Endothelial cell of umbilical vein (primary cell): ENCODE measurements around the gene C16orf74. TPM values are rescaled to one million over a fixed set of nuclear protein-coding genes. Genes with fewer than 3 reads are reported as not detected.

Experiments used
- BruUV-seq: library from RNA; stranded (reverse); fragments of 400-500 nt; replicated peaks from 2 replicates; lab custom pipeline; 2021; lab: Mats Ljungman, UMichigan
- CTCF ChIA-PET: fragments of 300-600, 350-600 bp; sonication (Branson Sonifier 250); formaldehyde crosslinking; loops from one replicate; lab custom pipeline; 2021; ENCODE audit warnings: antibody characterized with exemption, inconsistent platforms; lab: Charles Lee
- POLR2A ChIA-PET: fragments of 300-600, 350-600 bp; sonication (Branson Sonifier 250); formaldehyde crosslinking; loops from one replicate; lab custom pipeline; 2021; ENCODE audit warnings: antibody characterized with exemption, inconsistent platforms; lab: Charles Lee
- DNase-seq: peaks from one replicate; pipeline ENCODE4 v3.0.0-alpha.2; 2011; ENCODE audit warnings: low read depth, low spot score
- FAIRE-seq: peaks from 2 replicates; lab custom pipeline; 2011; peaks lifted over from hg19 to GRCh38; lab: Jason Lieb, UNC
- H2AFZ ChIP-seq: 2 replicates; pipeline ENCODE4 v1.6.0; 2012; ENCODE audit warnings: low read depth, low read length, control low read depth, inconsistent platforms
- H3K27ac ChIP-seq: 2 replicates; pipeline ENCODE4 v1.5.1; 2011; ENCODE audit warnings: low read depth, mild to moderate bottlenecking, control low read depth, low read length, moderate library complexity; ENCODE audit not compliant: insufficient read depth
- H3K27me3 ChIP-seq, 2 experiments: 2 replicates each; pipeline versions ENCODE4 v1.6.0 to v1.6.1; 2011; ENCODE audit warnings: low read length in 2 of 2, mixed read lengths in 1 of 2; ENCODE audit not compliant: control insufficient read depth in 2 of 2, insufficient read depth in 2 of 2
- H3K36me3 ChIP-seq, 2 experiments: 2 replicates in 1 of 2; 3 replicates in 1 of 2; pipeline ENCODE4 v1.5.1; 2011; ENCODE audit warnings: low read length in 2 of 2, mild to moderate bottlenecking in 1 of 2, moderate library complexity in 1 of 2; ENCODE audit not compliant: control insufficient read depth in 2 of 2, insufficient read depth in 2 of 2; ENCODE audit errors: extremely low read depth in 1 of 2
- H3K4me1 ChIP-seq: 3 replicates; pipeline ENCODE4 v1.5.1; 2011; ENCODE audit warnings: mild to moderate bottlenecking, low read length; ENCODE audit not compliant: control insufficient read depth, insufficient read depth; ENCODE audit errors: extremely low read depth
- H3K4me2 ChIP-seq: 2 replicates; pipeline ENCODE4 v1.6.1; 2011; ENCODE audit warnings: low read length, control low read depth, mixed read lengths; ENCODE audit not compliant: insufficient read depth
- H3K4me3 ChIP-seq, 3 experiments: fragments of 200-600 bp in 1 of 3; sonication (generic), shearing (Covaris generic) in 1 of 3; replicated peaks in 1 of 3; 2 replicates each; pipeline ENCODE4 v1.5.1; 2011 to 2016; ENCODE audit warnings: control low read depth in 3 of 3, low read length in 3 of 3, mild to moderate bottlenecking in 2 of 3, inconsistent platforms in 1 of 3, low read depth in 1 of 3, moderate library complexity in 1 of 3; ENCODE audit not compliant: insufficient read depth in 1 of 3
- H3K79me2 ChIP-seq: 2 replicates; pipeline ENCODE4 v1.6.0; 2012; ENCODE audit warnings: low read length, inconsistent platforms; ENCODE audit not compliant: control insufficient read depth, insufficient read depth
- H3K9ac ChIP-seq: replicated peaks from 2 replicates; pipeline ENCODE3; 2011; ENCODE audit warnings: low read length, control low read depth; ENCODE audit not compliant: insufficient read depth; ENCODE audit errors: extremely low read depth
- H3K9me1 ChIP-seq: replicated peaks from 3 replicates; pipeline ENCODE4 v1.6.0; 2011; ENCODE audit warnings: mild to moderate bottlenecking, low read length; ENCODE audit not compliant: control insufficient read depth, insufficient read depth; ENCODE audit errors: extremely low read depth
- H3K9me3 ChIP-seq: replicated peaks from 2 replicates; pipeline ENCODE4 v1.5.1; 2012; ENCODE audit warnings: low read length, inconsistent platforms; ENCODE audit not compliant: control insufficient read depth, insufficient read depth
- H4K20me1 ChIP-seq: replicated peaks from 2 replicates; pipeline ENCODE3; 2011; ENCODE audit warnings: mild to moderate bottlenecking, low read length; ENCODE audit not compliant: control insufficient read depth, insufficient read depth; ENCODE audit errors: extremely low read depth
- CTCF ChIP-seq, 2 donors: IDR thresholded peaks; 1 replicate in 1 of 2; 2 replicates in 1 of 2; pipeline ENCODE4 v1.5.1; 2011; ENCODE audit warnings: low read length in 2 of 2, mild to moderate bottlenecking in 2 of 2, moderate library complexity in 2 of 2, control low read depth in 1 of 2, inconsistent platforms in 1 of 2, low read depth in 1 of 2; ENCODE audit not compliant: insufficient read depth in 1 of 2; ENCODE audit errors: extremely low read depth in 1 of 2
- EZH2 ChIP-seq: IDR thresholded peaks from 2 replicates; pipeline ENCODE4 v1.6.1; 2012; ENCODE audit warnings: borderline replicate concordance, low read depth, mild to moderate bottlenecking, moderate library complexity, low read length, inconsistent platforms; ENCODE audit not compliant: severe bottlenecking
- FOS ChIP-seq: IDR thresholded peaks from 2 replicates; pipeline ENCODE4 v1.6.1; 2011; ENCODE audit warnings: mild to moderate bottlenecking, low read length, moderate library complexity, borderline replicate concordance; ENCODE audit not compliant: insufficient read depth
- GATA2 ChIP-seq: IDR thresholded peaks from 2 replicates; pipeline ENCODE4 v1.7.0; 2011; ENCODE audit warnings: low read depth, mild to moderate bottlenecking, moderate library complexity, mixed read lengths, low read length; ENCODE audit not compliant: insufficient read length, insufficient read depth
- JUN ChIP-seq: IDR thresholded peaks from 2 replicates; pipeline ENCODE4 v1.6.1; 2011; ENCODE audit warnings: borderline replicate concordance, low read depth; ENCODE audit not compliant: insufficient read length, insufficient read depth
- MYC ChIP-seq: IDR thresholded peaks from one replicate; pipeline ENCODE4 v1.6.1; 2011; ENCODE audit warnings: mild to moderate bottlenecking, low read depth, low read length
- POLR2A ChIP-seq: IDR thresholded peaks from 2 replicates; pipeline ENCODE4 v1.6.1; 2012; ENCODE audit warnings: low read depth, mild to moderate bottlenecking, control low read depth, low read length
- POLR2AphosphoS5 ChIP-seq: IDR thresholded peaks from 2 replicates; pipeline ENCODE4 v1.6.1; 2012; ENCODE audit warnings: low read depth, mild to moderate bottlenecking, control low read depth, low read length, moderate library complexity; ENCODE audit not compliant: insufficient read depth
- dilution Hi-C: fragments of 300-500 bp; cut with MboI; formaldehyde crosslinking; loops from one replicate; pipeline ENCODE4 v1.15.0; 2019; ENCODE audit warnings: low sequenced_read_pairs; ENCODE audit not compliant: extremely low pct_ligation_motif_present
- intact Hi-C: fragments of 100-400 bp; cut with micrococcal nuclease; formaldehyde crosslinking; loops from one replicate; pipeline ENCODE4 v1.10.0; 2022
- polyA plus RNA-seq, 4 experiments: library from polyadenylated mRNA; depleted of rRNA in 3 of 4; stranded (reverse) in 3 of 4; unstranded in 1 of 4; fragments of >200 nt; gene quantifications; 2 replicates each; pipeline versions ENCODE4 v1.2.1 to v1.2.3, GENCODE V29; 2011 to 2012; ENCODE audit warnings: missing spikeins in 1 of 4
- total RNA-seq: library from RNA; stranded (reverse); gene quantifications from 2 replicates; pipeline ENCODE4 v1.2.3, GENCODE V29; 2021
- TF ChIP-seq, protein P1 (sequence below): IDR thresholded peaks from 2 replicates; pipeline ENCODE4 v1.6.1; 2011; ENCODE audit not compliant: insufficient read depth, insufficient read length

C16orf74 gene
- total and polyA plus RNA-seq, 2 donors (not counting 3 experiments of a cell fraction or from before 2014, with no cell fraction given): 12.1 to 38.7 TPM

DNA sequence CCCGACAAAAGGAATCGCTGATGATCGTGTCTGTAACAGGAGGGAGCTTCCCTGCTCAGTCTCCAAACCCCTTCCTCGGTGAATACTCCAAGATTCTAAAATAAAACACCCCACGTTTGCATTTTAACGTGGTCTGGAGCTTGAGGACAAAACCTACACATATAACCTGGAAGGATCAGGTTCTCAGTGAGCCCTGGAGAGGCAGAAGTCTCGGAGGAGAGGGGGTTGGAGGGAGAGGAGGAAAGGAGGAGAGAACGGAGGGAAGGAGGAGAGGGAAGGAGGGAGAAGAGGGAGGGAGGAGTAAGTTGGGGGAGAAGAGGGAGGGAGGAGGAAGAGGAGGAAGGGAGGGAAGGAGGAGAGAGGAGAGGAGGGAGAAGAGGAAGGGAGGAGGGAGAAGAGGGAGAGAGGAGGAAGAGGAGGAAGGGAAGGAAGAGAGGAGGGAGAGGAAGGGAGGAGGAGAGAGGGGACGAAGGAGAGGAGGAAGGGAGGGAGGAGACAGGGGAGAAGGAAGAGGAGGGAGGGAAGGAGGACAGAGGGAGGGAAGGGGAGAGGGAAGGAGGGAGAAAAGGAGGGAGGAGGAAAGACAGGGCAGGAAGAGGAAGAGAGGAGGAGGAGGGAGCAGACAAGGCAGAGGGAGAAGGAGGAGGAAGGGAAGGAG lies 34.7 kb downstream of the C16orf74 start:
- intact Hi-C loops: no loop called here
- no peak for DNase-seq
- Histone ChIP-seq H2AFZ (no peak overlapping the region), H3K9me3 (no peaks in the 10 kb centered on the region), H3K27ac (no peak overlapping the region), H3K9me1 (no peaks in the 10 kb centered on the region), H3K4me1 (peaks cover 25% of the 10 kb centered on the region), H3K27me3 (no peaks in the 10 kb centered on the region), H3K79me2 (peaks cover 3% of the 10 kb centered on the region), H4K20me1 (no peaks in the 10 kb centered on the region), H3K4me2 (no peak overlapping the region), H3K36me3 (no peaks in the 10 kb centered on the region), H3K4me3 (no peak overlapping the region), H3K9ac (no peak overlapping the region)
- no TSS peak for BruUV-seq
- ChIA-PET POLR2A (no interaction called here), CTCF (interaction anchor here (1.0 to 8.1 kb wide), 15 partner anchors 10 to 601 kb away, joined by 3 to 119 read pairs (median 6); no protein-coding TSS in a partner anchor)
- TF ChIP-seq GATA2: no peak
- no peak for TF ChIP-seq MYC
- no peak for FAIRE-seq
- dilution Hi-C loops: no loop called here

DNA sequence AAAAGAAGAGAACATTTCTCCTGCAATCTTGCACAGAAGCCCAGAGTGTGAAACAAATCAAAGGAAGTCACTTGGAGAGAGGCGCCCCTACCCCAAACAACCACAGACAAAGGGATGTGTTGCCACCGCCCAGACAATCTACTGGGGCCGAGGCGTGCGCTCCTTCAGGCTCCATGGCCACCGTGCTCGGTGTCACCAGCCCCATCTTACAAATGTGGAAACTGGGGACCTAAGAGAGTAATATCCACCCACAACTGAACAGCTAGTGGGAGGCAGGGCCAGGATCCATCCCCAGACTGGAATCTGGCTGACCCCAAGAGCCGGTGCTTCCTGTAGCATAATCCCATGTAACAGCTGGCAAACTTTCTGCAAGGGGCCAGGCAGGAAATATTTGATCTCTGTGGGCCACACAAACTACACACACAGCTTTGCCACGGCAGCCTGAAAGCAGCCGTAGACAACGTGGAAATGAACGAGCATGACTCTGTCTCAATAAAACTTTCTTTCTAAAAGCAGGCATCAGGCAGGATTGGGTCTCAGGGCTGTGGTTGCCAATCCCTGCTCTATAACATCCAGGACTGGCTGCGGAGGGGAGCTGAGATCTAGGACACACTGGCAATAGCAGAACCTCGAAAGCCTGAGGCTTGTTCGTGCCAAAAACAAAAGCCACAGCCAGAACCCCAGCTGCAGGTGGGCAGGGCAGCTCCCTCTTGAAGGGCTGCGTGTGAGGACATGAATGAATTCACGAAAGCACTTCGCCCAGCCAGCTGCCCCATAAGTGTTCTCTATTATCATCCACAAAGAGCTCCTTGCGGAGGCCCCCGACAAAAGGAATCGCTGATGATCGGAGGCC lies 35.5 kb downstream of the C16orf74 start:
- CTCF ChIA-PET: interaction anchor here (1.0 to 8.1 kb wide), 12 partner anchors 9 to 601 kb away, joined by 3 to 119 read pairs (median 6); no protein-coding TSS in a partner anchor
- TF ChIP-seq POLR2AphosphoS5 (no peak), EZH2 (no peak), MYC (no peak), FOS (no peak), JUN (no peak), GATA2 (no peak), POLR2A (no peak), CTCF (IDR thresholded peaks at IDR 0.05; ENCODE audit: extremely low read depth in 1 of 2, insufficient read depth in 1 of 2, low read depth in 1 of 2, low read length in 2 of 2) (no peak)
- TF ChIP-seq, protein P1, sequence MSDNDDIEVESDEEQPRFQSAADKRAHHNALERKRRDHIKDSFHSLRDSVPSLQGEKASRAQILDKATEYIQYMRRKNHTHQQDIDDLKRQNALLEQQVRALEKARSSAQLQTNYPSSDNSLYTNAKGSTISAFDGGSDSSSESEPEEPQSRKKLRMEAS: no peak
- H3K9me3 ChIP-seq: no peaks in the 10 kb centered on the region
- POLR2A ChIA-PET: interaction anchor here (0.5 to 0.6 kb wide), 2 partner anchors 21 to 30 kb away, joined by 4 to 5 read pairs; no protein-coding TSS in a partner anchor
- intact Hi-C loops: no loop called here
- H3K4me1 ChIP-seq: peaks cover 25% of the 10 kb centered on the region
- no TSS peak for BruUV-seq
- H3K4me2 ChIP-seq: no peak overlapping the region
- H3K9ac ChIP-seq: no peak overlapping the region
- H2AFZ ChIP-seq: no peak overlapping the region
- no peaks in the 10 kb centered on the region for H3K27me3 ChIP-seq
- peaks cover 3% of the 10 kb centered on the region for H3K79me2 ChIP-seq
- dilution Hi-C loops: no loop called here
- no peak overlapping the region for H3K4me3 ChIP-seq
- FAIRE-seq (peak; percentile 28), DNase-seq (peak; percentile 60)
- H4K20me1 ChIP-seq: no peaks in the 10 kb centered on the region
- H3K36me3 ChIP-seq: no peaks in the 10 kb centered on the region
- H3K27ac ChIP-seq: no peak overlapping the region
- H3K9me1 ChIP-seq: no peaks in the 10 kb centered on the region
